Measurements from ENCODE around the gene COX7A1. TPM values are rescaled to one million over a fixed set of nuclear protein-coding genes. Genes with fewer than 3 reads are reported as not detected.

The COX7A1 gene
- total RNA-seq, 1 donor from 2014 or later = 141 TPM

GRCh38 chr19:36103040-36103626 is 49.1 kb downstream of the COX7A1 start:
- Histone ChIP-seq H3K27ac (ENCODE audit: low read depth, low read length) (no peak overlapping the region), H3K4me1 (ENCODE audit: control insufficient read depth in 3 of 3, insufficient read depth in 3 of 3, low read length in 3 of 3) (peaks cover 46 to 52% (median 47%) of the 10 kb centered on the region in 3 donors), H3K36me3 (ENCODE audit: control insufficient read depth in 3 of 3, insufficient read depth in 3 of 3, low read length in 3 of 3) (peaks cover 31 to 38% (median 31%) of the 10 kb centered on the region in 3 donors), H3K9me3 (ENCODE audit: control insufficient read depth in 3 of 3, low read length in 3 of 3) (no peaks in the 10 kb centered on the region), H3K4me3 (ENCODE audit: low read length in 3 of 3) (peak overlapping the region in 1 of 3 donors; percentile 22), H3K9ac (ENCODE audit: low read depth in 1 of 3, low read length in 3 of 3) (peak overlapping the region in 2 of 3 donors; percentile 3 to 54), H3K27me3 (ENCODE audit: control insufficient read depth in 3 of 3, insufficient read depth in 3 of 3, low read length in 3 of 3) (no peaks in the 10 kb centered on the region)

DNA sequence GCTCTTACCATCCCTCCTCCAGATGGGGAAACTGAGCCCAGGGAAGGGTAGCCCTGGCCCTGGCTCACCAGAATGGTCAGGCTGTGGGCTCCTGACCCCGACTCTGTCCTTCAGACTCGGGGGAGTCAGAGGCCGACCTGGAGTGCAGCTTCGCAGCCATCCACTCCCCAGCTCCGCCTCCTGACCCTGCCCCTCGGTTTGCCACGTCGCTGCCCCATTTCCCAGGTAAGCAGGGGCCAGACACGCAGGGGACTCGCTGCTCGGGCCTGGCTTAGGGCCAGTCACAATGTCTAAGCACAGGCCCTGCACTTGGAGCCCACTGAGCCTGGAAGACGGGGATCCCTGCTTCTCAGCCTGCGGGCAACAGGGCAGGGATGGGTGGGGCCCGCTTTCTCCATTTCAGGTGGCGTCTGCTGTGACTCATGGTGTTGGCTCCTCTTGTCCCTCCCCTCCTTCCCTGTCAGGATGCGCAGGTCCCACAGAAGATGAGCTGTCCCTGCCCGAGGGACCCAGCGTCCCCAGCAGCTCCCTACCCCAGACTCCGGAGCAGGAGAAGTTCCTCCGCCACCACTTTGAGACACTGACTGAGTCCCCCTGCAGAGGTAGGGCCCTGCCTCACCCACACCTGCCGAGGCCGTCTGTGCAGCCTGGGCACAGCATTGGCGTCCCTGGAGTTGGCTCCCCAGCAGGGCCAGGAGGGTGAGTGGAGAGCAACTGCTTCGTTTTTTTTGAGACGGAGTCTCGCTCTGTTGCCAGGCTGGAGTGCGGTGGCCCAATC is 50.5 kb downstream of the COX7A1 start:
- peak overlapping the region; percentile 71 to 91 (median 79) for H3K9ac ChIP-seq (ENCODE audit: low read depth in 1 of 3, low read length in 3 of 3)
- H3K9me3 ChIP-seq (ENCODE audit: control insufficient read depth in 3 of 3, low read length in 3 of 3) = no peaks in the 10 kb centered on the region
- peak overlapping the region; percentile 84 for H3K27ac ChIP-seq (ENCODE audit: low read depth, low read length)
- H3K27me3 ChIP-seq (ENCODE audit: control insufficient read depth in 3 of 3, insufficient read depth in 3 of 3, low read length in 3 of 3) = no peaks in the 10 kb centered on the region
- peak overlapping the region; percentile 65 to 83 (median 71) for H3K4me3 ChIP-seq (ENCODE audit: low read length in 3 of 3)
- H3K36me3 ChIP-seq (ENCODE audit: control insufficient read depth in 3 of 3, insufficient read depth in 3 of 3, low read length in 3 of 3) = peaks cover 21 to 35% (median 28%) of the 10 kb centered on the region in 3 donors
- H3K4me1 ChIP-seq (ENCODE audit: control insufficient read depth in 3 of 3, insufficient read depth in 3 of 3, low read length in 3 of 3) = peaks cover 46 to 52% (median 47%) of the 10 kb centered on the region in 3 donors

Other genes with a start within 250 kb of the COX7A1 start
- gene HCST, start 249.9 kb downstream of the COX7A1 start, total RNA-seq = 1.6 TPM
- gene TYROBP, start 244.2 kb downstream of the COX7A1 start, total RNA-seq = 9.9 TPM
- gene LRFN3, start 216.1 kb downstream of the COX7A1 start, total RNA-seq = 0.52 TPM
- gene SDHAF1, start 157.3 kb downstream of the COX7A1 start, total RNA-seq = 8.4 TPM
- gene SYNE4, start 143.6 kb downstream of the COX7A1 start, total RNA-seq = not detected
- gene ALKBH6, start 138.2 kb downstream of the COX7A1 start, total RNA-seq = 4.7 TPM
- 1.0 TPM for gene CLIP3, start 119.6 kb downstream of the COX7A1 start, total RNA-seq
- 2.1 TPM for gene THAP8, start 98.2 kb downstream of the COX7A1 start, total RNA-seq
- gene WDR62, start 97.5 kb downstream of the COX7A1 start, total RNA-seq = 2.1 TPM
- gene OVOL3, start 41.3 kb downstream of the COX7A1 start, total RNA-seq = not detected
- 121 TPM for gene POLR2I, start 37.6 kb downstream of the COX7A1 start, total RNA-seq
- gene TBCB, start 37.0 kb downstream of the COX7A1 start, total RNA-seq = 97.6 TPM
- 195 TPM for gene CAPNS1, start 12.4 kb downstream of the COX7A1 start, total RNA-seq
- gene ZNF565, start 62.2 kb upstream of the COX7A1 start, total RNA-seq = 9.4 TPM
- gene ZNF146, start 62.7 kb upstream of the COX7A1 start, total RNA-seq = 45.9 TPM
- gene ZFP14, start 226.8 kb upstream of the COX7A1 start, total RNA-seq = 6.8 TPM

Measured in skeletal muscle tissue (tissue), 4 donors.